Activated CD8-positive, alpha-beta memory T cell treated with anti-CD3 and anti-CD28 coated beads for 48 hours (primary cell): ENCODE data around the gene DAB2IP.

Experiments
- DNase-seq, 3 experiments: peaks; one replicate each; pipeline ENCODE4 v3.0.0-alpha.2; 2020; ENCODE audit warnings: low read depth in 2 of 3, low spot score in 2 of 3

The DAB2IP gene

DNA sequence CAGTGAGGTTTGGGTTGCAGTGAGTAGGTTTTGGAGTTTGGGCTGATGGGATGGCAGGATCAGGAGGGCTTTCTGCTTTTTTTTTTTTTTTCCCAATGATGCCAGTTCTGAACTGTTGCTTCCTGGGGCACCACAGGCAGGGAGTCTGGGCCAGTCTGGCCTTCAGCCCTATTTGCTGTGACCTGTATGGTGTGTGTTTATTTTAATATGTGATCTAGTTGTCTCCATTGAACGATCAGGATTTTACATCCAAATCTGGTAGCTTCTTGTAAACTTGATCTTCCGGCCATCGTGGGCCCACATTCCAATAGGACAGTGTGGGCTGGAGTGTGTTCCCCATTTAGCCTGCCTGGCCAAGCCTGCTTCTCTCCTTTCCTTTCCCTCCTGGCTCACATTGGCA lies 25.8 kb upstream of the DAB2IP start:
- no peak for DNase-seq

GRCh38 chr9:121626012-121626411 lies 25.4 kb upstream of the DAB2IP start:
- no peak for DNase-seq

DNA sequence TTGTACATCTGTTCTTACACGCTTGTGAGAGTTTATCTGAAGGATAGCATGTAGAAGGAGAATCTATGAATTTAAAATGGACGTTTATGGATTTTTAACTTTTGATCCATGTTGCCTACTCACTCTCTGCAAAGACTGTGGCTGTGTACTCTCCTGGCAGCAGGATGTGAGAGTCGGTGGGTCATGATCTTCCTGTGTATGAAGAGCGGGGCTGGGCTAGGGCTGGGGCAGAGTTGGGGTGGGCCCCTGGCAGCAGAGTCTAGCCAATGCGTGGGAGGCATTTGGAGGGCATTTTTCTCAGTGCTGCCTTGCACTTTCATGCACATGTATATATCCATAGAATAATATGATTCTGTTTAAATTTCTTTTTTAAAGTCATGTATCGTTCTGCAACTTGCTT lies 24.0 kb upstream of the DAB2IP start:
- no peak for DNase-seq

GRCh38 chr9:121628401-121628800 lies 23.0 kb upstream of the DAB2IP start:
- no peak for DNase-seq

- no peak for DNase-seq
Observed at GRCh38 chr9:121631115-121631514, 20.3 kb upstream of the DAB2IP start.

DNA sequence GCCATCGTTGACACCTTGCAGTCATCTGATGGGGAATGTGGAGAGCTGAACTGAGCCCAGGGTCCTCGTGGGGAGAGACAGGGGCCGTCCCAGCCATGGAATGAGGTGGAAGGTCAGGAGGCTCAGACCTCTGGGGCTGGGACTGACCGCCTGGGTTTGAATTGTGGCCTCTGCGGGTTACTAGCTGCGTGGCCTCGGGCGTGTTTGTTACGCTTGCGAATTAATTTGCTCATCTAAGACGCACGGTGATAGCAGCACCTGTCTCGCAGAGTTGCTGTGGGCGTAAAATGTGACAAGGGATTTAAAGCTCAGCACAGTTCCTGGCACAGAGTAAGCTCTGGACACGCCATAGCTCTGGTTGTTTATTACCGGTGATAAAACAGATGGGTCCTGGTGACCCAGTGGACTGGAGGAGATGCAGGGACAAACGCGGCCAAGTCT lies 19.4 kb upstream of the DAB2IP start:
- DNase-seq: no peak

DNA sequence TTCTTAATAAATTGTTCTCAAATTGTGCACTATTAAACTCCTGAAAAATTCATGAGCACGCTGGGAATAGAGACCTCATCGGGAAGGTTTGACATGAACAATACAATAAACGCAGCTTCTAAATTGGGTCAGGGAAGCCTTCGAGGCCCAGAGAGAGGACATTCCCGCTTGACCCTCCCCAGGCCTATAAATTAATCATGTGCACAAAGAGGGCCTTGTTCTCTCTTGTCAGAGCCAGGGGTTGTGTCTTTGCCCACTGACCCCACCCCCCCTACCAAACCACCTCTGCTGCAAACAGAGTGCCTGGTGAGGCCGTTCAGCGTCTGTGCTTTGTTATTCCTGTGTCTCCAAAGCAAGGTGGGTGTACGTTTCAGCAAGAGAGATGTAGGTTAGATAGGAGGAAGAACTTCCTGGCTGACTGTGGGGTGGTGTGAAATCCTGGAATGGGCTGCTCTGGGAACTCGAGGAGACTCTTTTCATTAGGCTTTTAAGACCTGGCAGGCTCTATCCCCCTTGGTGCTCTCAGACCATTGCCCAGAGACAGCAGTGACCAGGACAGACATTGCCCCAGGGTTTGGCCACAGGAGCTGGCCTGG lies 18.2 kb upstream of the DAB2IP start:
- DNase-seq: no peak

- no peak for DNase-seq
Observed at GRCh38 chr9:121633736-121634135, 17.7 kb upstream of the DAB2IP start.

GRCh38 chr9:121634329-121635261 lies 16.8 kb upstream of the DAB2IP start:
- DNase-seq: peak in 1 of 3 experiments; percentile 8

- no peak for DNase-seq
Observed at GRCh38 chr9:121635300-121635876, 16.0 kb upstream of the DAB2IP start.

DNA sequence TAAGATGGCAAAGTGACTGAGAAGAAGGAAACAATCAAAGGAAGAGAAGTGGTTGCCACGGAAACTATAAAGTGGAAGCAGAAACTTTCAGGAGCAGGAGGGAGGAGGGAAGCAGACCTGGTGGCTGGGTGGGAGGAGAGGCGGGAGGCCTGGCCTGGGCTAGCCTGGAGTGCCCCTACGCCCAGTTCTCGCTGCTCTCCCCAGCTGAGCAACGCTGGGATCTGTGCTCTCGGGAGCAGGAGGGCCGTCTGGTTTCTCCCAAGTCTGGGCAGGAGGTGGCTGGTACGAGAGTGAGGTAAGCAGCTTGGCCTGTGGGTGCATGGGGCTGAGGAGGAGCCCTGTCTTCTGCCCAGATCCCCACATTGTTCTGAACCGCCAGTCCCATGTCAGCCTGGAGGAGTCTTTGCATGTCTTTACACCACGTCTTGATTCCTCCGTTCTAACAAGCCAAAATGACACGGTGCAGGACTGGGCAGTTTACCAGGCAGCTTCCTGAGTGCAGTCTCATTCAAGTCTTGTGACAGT lies 15.0 kb upstream of the DAB2IP start:
- no peak for DNase-seq

DNA sequence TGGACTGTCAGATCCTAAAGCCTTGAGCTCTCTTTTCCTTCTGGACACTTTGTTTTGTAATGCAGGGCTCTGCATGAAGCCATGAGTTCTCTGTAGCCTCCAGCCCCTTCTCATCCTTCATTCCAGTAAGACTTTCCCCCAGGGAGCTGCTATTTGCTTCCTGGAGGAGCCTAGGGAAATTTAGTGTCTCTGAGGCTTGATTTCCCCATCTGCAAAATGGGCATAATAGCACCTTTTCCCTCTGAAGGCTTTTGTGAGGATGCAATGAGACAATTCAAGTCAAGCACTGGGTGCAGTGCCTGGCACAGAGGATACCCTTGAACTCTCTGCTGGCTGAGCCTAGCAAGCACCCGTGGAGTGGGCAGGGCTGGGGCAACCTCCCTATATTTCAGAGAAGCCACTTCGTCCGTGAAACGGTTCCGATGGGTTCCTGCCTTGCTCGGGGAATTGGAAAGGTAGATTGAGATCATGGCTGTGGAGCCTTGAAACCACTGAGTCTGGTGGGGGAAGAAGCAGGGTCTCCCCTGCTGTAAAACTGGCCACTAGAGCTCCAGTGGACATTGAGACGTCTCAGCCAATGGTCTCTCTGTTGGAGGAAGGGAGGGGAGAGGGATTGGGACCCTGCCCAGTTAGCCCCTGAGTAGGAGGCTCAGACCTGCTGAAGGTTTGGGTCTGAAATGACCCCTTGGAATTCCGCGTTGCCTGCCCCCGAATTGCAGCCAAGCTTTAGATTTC lies 14.3 kb upstream of the DAB2IP start:
- no peak for DNase-seq

DNA sequence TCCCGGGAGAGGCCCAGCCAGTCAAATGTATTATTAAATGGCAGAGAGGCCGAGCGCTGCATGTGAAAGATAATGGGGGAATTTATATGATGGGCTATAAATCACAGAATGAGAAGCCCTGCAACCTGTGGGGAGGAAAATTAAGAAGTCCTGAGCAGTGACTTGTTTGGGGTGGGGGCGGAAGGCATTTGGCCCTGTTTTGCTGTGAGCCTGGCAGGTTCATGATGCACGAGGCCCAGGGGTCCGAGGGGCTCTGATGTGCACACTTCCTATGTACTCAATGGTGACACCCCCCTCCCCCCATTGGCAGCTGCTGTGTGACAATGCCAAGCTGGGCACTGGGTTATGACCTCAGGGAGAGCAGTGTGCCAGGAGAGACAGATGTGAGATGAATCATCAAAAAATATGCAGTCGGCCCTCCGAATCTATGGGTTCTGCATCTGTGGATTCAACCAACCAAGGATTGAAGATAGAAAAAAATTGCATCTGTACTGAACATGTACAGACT lies 13.7 kb upstream of the DAB2IP start:
- no peak for DNase-seq

DNA sequence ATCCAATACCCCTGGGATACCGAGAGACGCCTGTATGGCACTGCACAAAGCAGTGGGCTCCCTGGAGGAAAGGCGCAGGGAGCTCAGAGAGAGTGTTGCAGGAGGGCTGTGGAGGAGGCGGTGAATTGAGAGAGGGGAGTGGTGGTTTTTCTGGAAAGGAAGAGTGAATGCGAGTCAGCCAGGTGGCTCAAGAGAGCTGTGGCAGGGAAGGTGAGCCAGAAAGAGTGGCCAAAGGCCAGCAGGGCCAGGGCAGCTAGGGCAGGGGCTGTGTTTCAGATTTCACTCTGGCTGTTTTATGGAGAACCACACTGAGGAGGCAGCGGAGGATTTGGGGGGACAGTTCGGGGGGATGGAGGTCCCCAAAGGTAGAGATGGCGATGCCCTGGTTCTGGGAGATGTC lies 13.0 kb upstream of the DAB2IP start:
- no peak for DNase-seq

DNA sequence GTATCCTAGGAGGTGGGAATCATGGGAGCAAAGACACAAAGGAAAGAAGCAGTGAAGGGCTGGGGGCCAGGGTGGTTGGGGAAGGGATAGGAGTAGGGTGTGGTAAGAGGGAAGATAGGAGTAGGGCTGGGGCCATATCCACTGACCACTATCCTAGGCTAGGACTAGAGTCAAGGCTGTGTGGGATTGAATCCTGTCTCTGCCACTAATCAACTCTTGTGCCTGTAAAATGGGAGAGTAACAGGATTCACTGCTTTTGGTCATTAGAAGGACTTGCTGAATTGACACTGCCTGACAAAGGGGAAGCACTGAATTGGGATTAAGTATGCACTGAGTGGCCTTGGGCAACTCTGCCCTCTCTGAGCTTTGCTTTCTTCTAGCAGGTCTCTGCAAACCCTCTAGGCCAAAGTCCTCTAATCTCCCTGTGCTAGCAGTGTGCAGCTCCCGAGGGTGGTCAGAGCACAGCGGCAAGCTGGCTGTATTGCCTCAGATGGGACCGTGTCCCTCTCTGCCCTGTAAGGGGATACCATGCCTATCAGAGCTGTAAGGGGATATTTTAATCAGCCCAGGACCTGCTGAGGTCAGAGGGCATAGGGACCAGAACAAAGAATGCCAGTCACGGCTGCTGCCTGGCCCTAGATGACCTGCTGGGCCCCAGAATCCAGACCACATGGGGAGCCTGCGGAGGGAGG lies 12.4 kb upstream of the DAB2IP start:
- no peak for DNase-seq

GRCh38 chr9:121639619-121640018 lies 11.8 kb upstream of the DAB2IP start:
- DNase-seq: no peak

DNA sequence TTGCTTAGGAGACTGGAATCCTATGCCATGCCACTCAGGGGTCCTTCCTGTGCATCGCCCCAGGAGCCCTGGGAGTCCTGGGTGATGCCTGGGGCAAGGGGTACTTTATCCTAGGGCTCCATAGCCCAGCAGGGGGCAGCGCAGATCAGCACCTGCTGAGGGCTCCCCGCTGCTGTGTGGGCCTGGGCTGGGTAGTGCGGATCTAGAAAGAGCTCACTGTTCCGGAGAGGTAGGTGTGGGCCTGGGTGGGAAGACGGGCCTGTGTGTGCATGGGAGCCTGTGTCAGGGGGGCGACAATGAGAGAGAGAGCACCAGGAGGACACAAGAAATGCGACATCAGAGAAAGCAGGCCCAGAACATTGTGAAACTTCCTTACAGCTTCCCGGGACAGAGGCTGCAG lies 11.4 kb upstream of the DAB2IP start:
- peak in 2 of 3 experiments; percentile 23 to 29 for DNase-seq

DNA sequence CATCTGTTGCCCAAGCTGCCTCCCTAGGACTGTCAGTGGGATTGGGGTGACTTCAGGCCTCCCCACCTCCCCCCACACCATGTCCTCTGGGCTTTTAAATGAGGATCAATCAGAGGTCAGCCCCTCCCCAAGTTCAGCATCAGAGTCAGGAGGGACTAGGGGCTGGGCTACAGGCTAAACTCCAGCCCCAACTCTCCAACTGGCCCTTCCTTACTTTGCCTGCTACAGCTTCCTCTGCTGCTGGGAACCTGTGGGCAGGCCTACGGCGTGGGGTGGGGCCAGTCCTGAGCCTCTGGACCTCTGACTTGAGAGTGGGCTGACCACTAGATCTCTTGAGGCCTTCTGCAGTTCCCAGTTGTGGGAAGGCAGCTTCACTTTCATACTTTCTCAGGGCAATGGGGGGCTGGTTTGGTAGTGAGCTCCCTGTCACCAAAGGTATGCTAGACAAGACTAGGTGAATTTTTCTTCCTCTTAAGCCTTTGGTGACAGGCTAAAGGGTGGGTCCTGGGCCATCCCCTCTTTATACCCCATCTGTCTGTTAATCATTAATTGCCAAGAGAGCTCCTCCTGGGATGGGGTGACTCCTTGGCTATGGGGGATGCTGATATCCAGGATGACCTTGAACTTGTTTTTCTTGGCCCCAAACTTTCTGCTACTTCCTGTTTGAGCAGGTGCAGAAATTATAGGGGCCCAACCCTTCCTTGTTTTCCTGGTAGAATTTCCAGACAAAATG lies 10.8 kb upstream of the DAB2IP start:
- no peak for DNase-seq

DNA sequence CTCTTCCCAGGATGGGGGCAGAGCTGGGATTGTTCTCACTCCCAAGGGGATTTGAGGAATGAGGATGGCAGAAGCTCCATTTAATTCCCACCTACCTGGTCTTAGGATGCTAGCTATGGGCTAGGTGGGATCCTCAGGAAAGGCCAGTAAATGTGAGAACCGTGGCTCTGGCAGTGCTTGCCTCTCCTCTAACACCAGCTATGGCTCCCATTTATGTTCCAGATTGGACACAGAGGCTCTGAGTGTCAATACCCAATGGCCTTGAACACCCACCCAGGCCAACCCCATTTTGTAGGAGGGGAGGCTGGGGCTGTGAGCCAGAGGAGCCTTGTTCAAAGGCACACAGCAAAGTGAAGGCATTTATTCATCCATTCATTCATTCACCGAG lies 10.2 kb upstream of the DAB2IP start:
- no peak for DNase-seq

DNA sequence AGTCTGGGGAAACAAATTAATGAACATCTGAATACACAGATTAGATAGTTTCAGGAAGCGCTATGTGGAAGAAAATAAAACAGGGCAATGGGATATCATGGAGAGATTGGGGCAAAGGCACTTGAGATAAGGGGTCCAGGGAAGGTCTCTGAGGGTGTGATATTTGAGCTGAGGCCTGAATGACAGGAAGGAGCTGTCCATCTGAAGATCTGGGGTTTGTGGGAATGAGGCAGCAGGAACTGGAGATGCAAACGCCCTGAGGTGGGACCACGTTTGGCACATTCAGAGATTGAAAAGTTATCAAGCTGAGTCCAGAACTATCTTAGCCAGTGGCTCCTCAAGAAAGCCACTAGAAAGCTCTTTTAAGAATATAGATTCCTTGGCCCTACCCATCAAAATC lies 8.7 kb upstream of the DAB2IP start:
- no peak for DNase-seq
